SK-N-SH (cell line): ENCODE results near the gene MBOAT2. TPM values are rescaled to one million over a fixed set of nuclear protein-coding genes. Genes with fewer than 3 reads are reported as not detected.

ENCODE experiments used
- CTCF ChIA-PET: fragments of 300-600, 350-600 bp; formaldehyde crosslinking; extraction: SDS; loops from one replicate; lab custom pipeline; 2021; lab: Yijun Ruan, JAX
- POLR2A ChIA-PET: fragments of 350-600 bp; sonication (Branson Sonifier 250); formaldehyde crosslinking; extraction: SDS; loops from one replicate; lab custom pipeline; 2020; ENCODE audit warnings: antibody characterized with exemption, inconsistent platforms; lab: Yijun Ruan, JAX
- DNase-seq: peaks from one replicate; pipeline ENCODE4 v3.0.0; 2012
- H2AFZ ChIP-seq: fragments of 200-600 bp; sonication (generic); 2 replicates; pipeline ENCODE4 v1.8.1; 2016; ENCODE audit warnings: antibody characterized with exemption, mild to moderate bottlenecking, low read depth
- H3F3A ChIP-seq: fragments of 200-600 bp; sonication (generic); replicated peaks from 2 replicates; pipeline ENCODE3; 2016; ENCODE audit warnings: antibody characterized with exemption, mild to moderate bottlenecking; ENCODE audit not compliant: insufficient read depth
- H3K27ac ChIP-seq, 2 experiments: fragments of 200-500 bp in 1 of 2; fragments of 200-600 bp in 1 of 2; sonication (Bioruptor generic) in 1 of 2; sonication (generic), shearing (Covaris generic) in 1 of 2; 2 replicates each; pipeline versions ENCODE4 v1.5.1 to v1.6.1; 2014 to 2016; ENCODE audit warnings: low read depth in 2 of 2, inconsistent platforms in 1 of 2, low read length in 1 of 2, mild to moderate bottlenecking in 1 of 2, mixed read lengths in 1 of 2
- H3K27me3 ChIP-seq: fragments of 200-600 bp; sonication (generic), shearing (Covaris generic); 2 replicates; pipeline ENCODE4 v1.6.1; 2016; ENCODE audit warnings: mixed run types; ENCODE audit not compliant: insufficient read depth
- H3K36me3 ChIP-seq, 2 experiments: fragments of 200-500 bp in 1 of 2; fragments of 200-600 bp in 1 of 2; sonication (Bioruptor generic) in 1 of 2; sonication (generic) in 1 of 2; replicated peaks in 1 of 2; 2 replicates each; pipeline versions ENCODE3 to v1.5.1; 2014 to 2016; ENCODE audit warnings: low read length in 1 of 2, mild to moderate bottlenecking in 1 of 2; ENCODE audit not compliant: insufficient read depth in 2 of 2, control insufficient read depth in 1 of 2
- H3K4me1 ChIP-seq, 2 experiments: fragments of 200-500 bp in 1 of 2; fragments of 200-600 bp in 1 of 2; sonication (Bioruptor generic) in 1 of 2; sonication (generic), shearing (Covaris generic) in 1 of 2; 2 replicates each; pipeline versions ENCODE4 v1.5.1 to v1.6.1; 2014 to 2016; ENCODE audit warnings: low read depth in 1 of 2, low read length in 1 of 2, mixed run types in 1 of 2; ENCODE audit not compliant: insufficient read depth in 2 of 2, control insufficient read depth in 1 of 2
- H3K4me2 ChIP-seq: fragments of 200-600 bp; sonication (generic), shearing (Covaris generic); 2 replicates; pipeline ENCODE4 v1.6.1; 2017; ENCODE audit warnings: mixed run types
- H3K4me3 ChIP-seq, 2 experiments: fragments of 200-500 bp in 1 of 2; fragments of 200-600 bp in 1 of 2; sonication (Bioruptor generic) in 1 of 2; sonication (generic), shearing (Covaris generic) in 1 of 2; 2 replicates each; pipeline versions ENCODE4 v1.5.1 to v1.8.1; 2014 to 2016; ENCODE audit warnings: low read depth in 2 of 2, inconsistent platforms in 1 of 2, low read length in 1 of 2, mild to moderate bottlenecking in 1 of 2, mixed read lengths in 1 of 2, moderate library complexity in 1 of 2
- H3K79me2 ChIP-seq: fragments of 200-600 bp; sonication (generic); 2 replicates; pipeline ENCODE4 v1.8.1; 2017; ENCODE audit warnings: mild to moderate bottlenecking; ENCODE audit not compliant: insufficient read depth
- H3K9ac ChIP-seq: fragments of 200-600 bp; sonication (generic); 2 replicates; pipeline ENCODE4 v1.6.1; 2017; ENCODE audit warnings: mixed run types
- H3K9me2 ChIP-seq: fragments of 200-600 bp; sonication (generic); 2 replicates; pipeline ENCODE4 v1.6.1; 2017; ENCODE audit warnings: mixed run types
- H3K9me3 ChIP-seq: fragments of 200-600 bp; sonication (generic); 2 replicates; pipeline ENCODE4 v1.6.1; 2017; ENCODE audit warnings: mixed run types, mild to moderate bottlenecking, moderate library complexity
- H4K20me1 ChIP-seq: fragments of 200-600 bp; sonication (generic); 2 replicates; pipeline ENCODE4 v1.6.1; 2017; ENCODE audit warnings: mild to moderate bottlenecking, mixed run types; ENCODE audit not compliant: insufficient read depth
- CHD2 ChIP-seq: fragments of 150-350 bp; IDR thresholded peaks from 2 replicates; pipeline ENCODE4 v1.6.1; 2018; ENCODE audit warnings: low read length; ENCODE audit not compliant: partially characterized antibody
- ELF1 ChIP-seq: IDR thresholded peaks from 2 replicates; pipeline ENCODE4 v1.4.0; 2012
- EP300 ChIP-seq, 2 experiments: IDR thresholded peaks; 2 replicates each; pipeline versions ENCODE4 v1.4.0 to v1.6.1; 2012; ENCODE audit warnings: borderline replicate concordance in 1 of 2, low read depth in 1 of 2, low read length in 1 of 2
- EZH2phosphoT487 ChIP-seq: fragments of 200-600 bp; sonication (generic); IDR thresholded peaks from 2 replicates; pipeline ENCODE4 v1.6.1; 2017; ENCODE audit warnings: low read depth, mixed run types, mild to moderate bottlenecking, antibody characterized with exemption, moderate library complexity, borderline replicate concordance
- FOSL2 ChIP-seq: IDR thresholded peaks from 2 replicates; pipeline ENCODE4 v1.4.0; 2012; ENCODE audit warnings: low read depth, mild to moderate bottlenecking, moderate library complexity, borderline replicate concordance
- FOXM1 ChIP-seq: IDR thresholded peaks from 2 replicates; pipeline ENCODE4 v1.4.0; 2012; ENCODE audit warnings: low read depth, mild to moderate bottlenecking
- GABPA ChIP-seq: IDR thresholded peaks from 2 replicates; pipeline ENCODE4 v1.4.0; 2012; ENCODE audit warnings: low read depth, mild to moderate bottlenecking
- JUND ChIP-seq: IDR thresholded peaks from 2 replicates; pipeline ENCODE4 v1.4.0; 2012
- MAX ChIP-seq: IDR thresholded peaks from 2 replicates; pipeline ENCODE4 v1.4.0; 2012; ENCODE audit warnings: low read depth
- MXI1 ChIP-seq: IDR thresholded peaks from 2 replicates; pipeline ENCODE4 v1.6.1; 2012; ENCODE audit warnings: mild to moderate bottlenecking, low read depth, low read length, improper control_type of control experiment
- POLR2AphosphoS5 ChIP-seq: IDR thresholded peaks from 2 replicates; pipeline ENCODE4 v1.6.1; 2012; ENCODE audit warnings: low read depth, low read length
- RAD21 ChIP-seq: IDR thresholded peaks from 2 replicates; pipeline ENCODE4 v1.6.1; 2012; ENCODE audit warnings: mild to moderate bottlenecking, low read length
- RCOR1 ChIP-seq: fragments of 150-350 bp; IDR thresholded peaks from 2 replicates; pipeline ENCODE4 v1.6.1; 2017; ENCODE audit warnings: antibody characterized with exemption, low read length
- RFX5 ChIP-seq: IDR thresholded peaks from 2 replicates; pipeline ENCODE4 v1.6.1; 2012; ENCODE audit warnings: mild to moderate bottlenecking, improper control_type of control experiment, low read length
- RXRA ChIP-seq: IDR thresholded peaks from 2 replicates; pipeline ENCODE4 v1.4.0; 2012; ENCODE audit warnings: low read depth, mild to moderate bottlenecking, borderline replicate concordance
- SIN3A ChIP-seq: IDR thresholded peaks from 2 replicates; pipeline ENCODE4 v1.6.1; 2012; ENCODE audit warnings: low read depth, mild to moderate bottlenecking, low read length, moderate library complexity, borderline replicate concordance
- SMC3 ChIP-seq: IDR thresholded peaks from 2 replicates; pipeline ENCODE4 v1.6.1; 2012; ENCODE audit warnings: low read depth, low read length, improper control_type of control experiment
- TAF1 ChIP-seq: IDR thresholded peaks from 2 replicates; pipeline ENCODE4 v1.6.1; 2012; ENCODE audit warnings: low read depth, mild to moderate bottlenecking, low read length, moderate library complexity, borderline replicate concordance
- TCF12 ChIP-seq: IDR thresholded peaks from 2 replicates; pipeline ENCODE4 v1.4.0; 2012
- WGBS: methylation state at CpG from one replicate; pipeline ENCODE4 v1.1.6; 2017; ENCODE audit warnings: low lambda C conversion rate; 5-methylcytosine and 5-hydroxymethylcytosine counted together
- polyA plus RNA-seq, 3 experiments: library from polyadenylated mRNA; depleted of rRNA; stranded (reverse); fragments of >200 nt; gene quantifications; 2 replicates each; pipeline ENCODE4 v1.2.3, GENCODE V29; 2012
- TF ChIP-seq, protein P1 (sequence below): fragments of 200-600 bp; sonication (generic); IDR thresholded peaks from 2 replicates; pipeline ENCODE4 v1.6.1; 2017; ENCODE audit warnings: antibody characterized with exemption, mild to moderate bottlenecking, moderate library complexity
- TF ChIP-seq, protein P2 (sequence below): fragments of 150-350 bp; IDR thresholded peaks from 2 replicates; pipeline ENCODE4 v1.6.1; 2017; ENCODE audit warnings: antibody characterized with exemption, low read length, low read depth, borderline replicate concordance
- TF ChIP-seq, protein P3 (sequence below): IDR thresholded peaks from 2 replicates; pipeline ENCODE4 v1.4.0; 2012; ENCODE audit warnings: low read depth, borderline replicate concordance

The MBOAT2 gene
- polyA plus RNA-seq, 1 of the 3 experiments (the other 2 are of a cell fraction): 33.9 TPM

DNA sequence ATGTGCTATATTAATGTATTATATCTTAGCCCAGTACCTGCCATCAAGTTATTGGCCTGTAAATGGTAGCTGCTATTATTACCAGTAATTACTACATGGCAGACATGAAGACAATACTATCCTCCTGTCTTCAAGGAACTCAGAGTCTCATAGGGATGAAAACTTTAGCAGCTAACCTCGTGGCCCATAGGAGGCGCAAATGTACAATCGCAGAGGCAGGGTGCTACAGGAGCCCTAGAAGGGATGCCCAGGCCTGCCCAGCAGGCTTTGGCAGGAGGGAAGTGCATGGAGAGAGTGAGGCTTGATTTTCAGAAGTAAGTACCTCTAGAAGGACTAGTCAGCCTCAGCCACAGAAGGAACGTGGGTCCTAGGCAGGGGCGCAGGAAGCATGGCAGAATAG, 121.4 kb downstream of the MBOAT2 start:
- Histone ChIP-seq H3F3A (no peaks in the 10 kb centered on the region), H4K20me1 (no peaks in the 10 kb centered on the region), H3K9me3 (no peaks in the 10 kb centered on the region), H3K27me3 (no peaks in the 10 kb centered on the region), H3K27ac (no peak overlapping the region), H3K9me2 (no peaks in the 10 kb centered on the region), H3K4me1 (no peaks in the 10 kb centered on the region), H3K4me2 (no peak overlapping the region), H2AFZ (no peak overlapping the region), H3K4me3 (no peak overlapping the region), H3K9ac (no peak overlapping the region), H3K79me2 (no peaks in the 10 kb centered on the region), H3K36me3 (peaks cover 29 to 48% of the 10 kb centered on the region in 2 experiments)
- CTCF ChIA-PET: interaction anchor here (0.8 to 2.8 kb wide), 11 partner anchors 9 to 261 kb away, joined by 3 to 25 read pairs (median 3); no protein-coding TSS in a partner anchor
- POLR2A ChIA-PET: no interaction called here
- peak; percentile 51 for DNase-seq
- 95% methylated on average over 5 of the region's 5 CpGs for WGBS
- TF ChIP-seq RCOR1: no peak
- TF ChIP-seq SIN3A: no peak
- no peak for TF ChIP-seq TAF1
- peak; percentile 46 for TF ChIP-seq SMC3
- no peak for TF ChIP-seq EZH2phosphoT487
- TF ChIP-seq, protein P1, sequence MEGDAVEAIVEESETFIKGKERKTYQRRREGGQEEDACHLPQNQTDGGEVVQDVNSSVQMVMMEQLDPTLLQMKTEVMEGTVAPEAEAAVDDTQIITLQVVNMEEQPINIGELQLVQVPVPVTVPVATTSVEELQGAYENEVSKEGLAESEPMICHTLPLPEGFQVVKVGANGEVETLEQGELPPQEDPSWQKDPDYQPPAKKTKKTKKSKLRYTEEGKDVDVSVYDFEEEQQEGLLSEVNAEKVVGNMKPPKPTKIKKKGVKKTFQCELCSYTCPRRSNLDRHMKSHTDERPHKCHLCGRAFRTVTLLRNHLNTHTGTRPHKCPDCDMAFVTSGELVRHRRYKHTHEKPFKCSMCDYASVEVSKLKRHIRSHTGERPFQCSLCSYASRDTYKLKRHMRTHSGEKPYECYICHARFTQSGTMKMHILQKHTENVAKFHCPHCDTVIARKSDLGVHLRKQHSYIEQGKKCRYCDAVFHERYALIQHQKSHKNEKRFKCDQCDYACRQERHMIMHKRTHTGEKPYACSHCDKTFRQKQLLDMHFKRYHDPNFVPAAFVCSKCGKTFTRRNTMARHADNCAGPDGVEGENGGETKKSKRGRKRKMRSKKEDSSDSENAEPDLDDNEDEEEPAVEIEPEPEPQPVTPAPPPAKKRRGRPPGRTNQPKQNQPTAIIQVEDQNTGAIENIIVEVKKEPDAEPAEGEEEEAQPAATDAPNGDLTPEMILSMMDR: peak; percentile 52
- TF ChIP-seq ELF1: no peak
- peak; percentile 66 for TF ChIP-seq RAD21

- Histone ChIP-seq H3K9ac (no peak overlapping the region), H3K27ac (no peak overlapping the region), H3F3A (no peaks in the 10 kb centered on the region), H2AFZ (no peak overlapping the region), H3K9me2 (no peaks in the 10 kb centered on the region), H3K36me3 (peaks cover 35 to 47% of the 10 kb centered on the region in 2 experiments), H3K4me3 (no peak overlapping the region), H3K27me3 (no peaks in the 10 kb centered on the region), H3K79me2 (no peaks in the 10 kb centered on the region), H3K4me1 (no peaks in the 10 kb centered on the region), H3K4me2 (no peak overlapping the region), H3K9me3 (no peaks in the 10 kb centered on the region), H4K20me1 (no peaks in the 10 kb centered on the region)
- DNase-seq: no peak
- 95% methylated on average over 4 of the region's 4 CpGs for WGBS
- ChIA-PET POLR2A (no interaction called here), CTCF (interaction anchor here (0.7 to 4.4 kb wide), 5 partner anchors 11 to 328 kb away, joined by 3 to 23 read pairs (median 4); no protein-coding TSS in a partner anchor)
- no peak for TF ChIP-seq RAD21
- TF ChIP-seq FOXM1: no peak
- TF ChIP-seq, protein P1: no peak
- TF ChIP-seq, protein P2, sequence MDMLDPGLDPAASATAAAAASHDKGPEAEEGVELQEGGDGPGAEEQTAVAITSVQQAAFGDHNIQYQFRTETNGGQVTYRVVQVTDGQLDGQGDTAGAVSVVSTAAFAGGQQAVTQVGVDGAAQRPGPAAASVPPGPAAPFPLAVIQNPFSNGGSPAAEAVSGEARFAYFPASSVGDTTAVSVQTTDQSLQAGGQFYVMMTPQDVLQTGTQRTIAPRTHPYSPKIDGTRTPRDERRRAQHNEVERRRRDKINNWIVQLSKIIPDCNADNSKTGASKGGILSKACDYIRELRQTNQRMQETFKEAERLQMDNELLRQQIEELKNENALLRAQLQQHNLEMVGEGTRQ: no peak
- TF ChIP-seq TCF12: no peak
- TF ChIP-seq MXI1: no peak
- no peak for TF ChIP-seq RXRA
- TF ChIP-seq GABPA: no peak
- TF ChIP-seq POLR2AphosphoS5: no peak
- no peak for TF ChIP-seq ELF1
- no peak for TF ChIP-seq RFX5
- no peak for TF ChIP-seq EP300 (IDR thresholded peaks at IDR 0.05; ENCODE audit: borderline replicate concordance in 1 of 2, low read depth in 1 of 2, low read length in 1 of 2)
- TF ChIP-seq JUND: no peak
- no peak for TF ChIP-seq FOSL2
- TF ChIP-seq, protein P3, sequence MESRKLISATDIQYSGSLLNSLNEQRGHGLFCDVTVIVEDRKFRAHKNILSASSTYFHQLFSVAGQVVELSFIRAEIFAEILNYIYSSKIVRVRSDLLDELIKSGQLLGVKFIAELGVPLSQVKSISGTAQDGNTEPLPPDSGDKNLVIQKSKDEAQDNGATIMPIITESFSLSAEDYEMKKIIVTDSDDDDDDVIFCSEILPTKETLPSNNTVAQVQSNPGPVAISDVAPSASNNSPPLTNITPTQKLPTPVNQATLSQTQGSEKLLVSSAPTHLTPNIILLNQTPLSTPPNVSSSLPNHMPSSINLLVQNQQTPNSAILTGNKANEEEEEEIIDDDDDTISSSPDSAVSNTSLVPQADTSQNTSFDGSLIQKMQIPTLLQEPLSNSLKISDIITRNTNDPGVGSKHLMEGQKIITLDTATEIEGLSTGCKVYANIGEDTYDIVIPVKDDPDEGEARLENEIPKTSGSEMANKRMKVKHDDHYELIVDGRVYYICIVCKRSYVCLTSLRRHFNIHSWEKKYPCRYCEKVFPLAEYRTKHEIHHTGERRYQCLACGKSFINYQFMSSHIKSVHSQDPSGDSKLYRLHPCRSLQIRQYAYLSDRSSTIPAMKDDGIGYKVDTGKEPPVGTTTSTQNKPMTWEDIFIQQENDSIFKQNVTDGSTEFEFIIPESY: no peak
- no peak for TF ChIP-seq CHD2
- no peak for TF ChIP-seq MAX
Observed at GRCh38 chr2:8877894-8878293, 125.6 kb downstream of the MBOAT2 start.
